ENCODE results near the gene FGF12.

Gene FGF12

DNA sequence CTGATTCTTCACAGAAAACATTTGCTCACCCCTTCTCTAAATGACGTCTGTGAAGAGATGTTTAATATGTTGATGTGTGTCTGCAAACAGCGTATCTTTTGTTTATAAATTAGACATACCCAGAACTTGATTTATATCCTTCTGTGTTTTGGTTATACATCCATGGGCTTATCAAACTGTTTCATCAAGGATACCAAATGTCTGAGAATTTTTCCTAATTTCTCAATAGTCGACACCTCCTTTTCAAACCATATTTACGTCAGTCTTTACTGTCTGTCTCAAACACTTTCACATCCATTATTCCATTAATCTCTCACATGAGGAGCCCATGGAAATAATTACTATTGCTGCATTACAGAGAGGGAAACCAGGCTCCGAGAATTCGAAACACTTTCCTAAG lies 85.4 kb downstream of the FGF12 start:
- H3K4me2 ChIP-seq (ENCODE audit: low read length), result no peak overlapping the region
- no peaks in the 10 kb centered on the region for H4K20me1 ChIP-seq (ENCODE audit: insufficient read depth, low read length)
- no peak overlapping the region for H3K4me3 ChIP-seq (ENCODE audit: low read depth, low read length, poor library complexity, severe bottlenecking)
- H3K79me2 ChIP-seq (ENCODE audit: insufficient read depth, low read length), result no peaks in the 10 kb centered on the region
- TF ChIP-seq CTCF (IDR thresholded peaks at IDR 0.05; ENCODE audit: low read length) (no peak), EZH2 (IDR thresholded peaks at IDR 0.05; ENCODE audit: borderline replicate concordance, low read length) (no peak)
- no peaks in the 10 kb centered on the region for H3F3A ChIP-seq (ENCODE audit: insufficient read depth, low read length)
- no peaks in the 10 kb centered on the region for H3K9me3 ChIP-seq (ENCODE audit: low read length)
- no peaks in the 10 kb centered on the region for H3K36me3 ChIP-seq (ENCODE audit: insufficient read depth, low read length)
- H3K9ac ChIP-seq (ENCODE audit: low read length), result no peak overlapping the region
- H2AFZ ChIP-seq (ENCODE audit: low read length), result no peak overlapping the region
- H3K4me1 ChIP-seq (ENCODE audit: insufficient read depth, low read length, severe bottlenecking), result no peaks in the 10 kb centered on the region
- no peaks in the 10 kb centered on the region for H3K9me2 ChIP-seq (ENCODE audit: low read depth, low read length)
- H3K27ac ChIP-seq (ENCODE audit: low read depth, low read length, poor library complexity, severe bottlenecking), result no peak overlapping the region
- no peaks in the 10 kb centered on the region for H3K27me3 ChIP-seq (ENCODE audit: insufficient read depth, low read length)

DNA sequence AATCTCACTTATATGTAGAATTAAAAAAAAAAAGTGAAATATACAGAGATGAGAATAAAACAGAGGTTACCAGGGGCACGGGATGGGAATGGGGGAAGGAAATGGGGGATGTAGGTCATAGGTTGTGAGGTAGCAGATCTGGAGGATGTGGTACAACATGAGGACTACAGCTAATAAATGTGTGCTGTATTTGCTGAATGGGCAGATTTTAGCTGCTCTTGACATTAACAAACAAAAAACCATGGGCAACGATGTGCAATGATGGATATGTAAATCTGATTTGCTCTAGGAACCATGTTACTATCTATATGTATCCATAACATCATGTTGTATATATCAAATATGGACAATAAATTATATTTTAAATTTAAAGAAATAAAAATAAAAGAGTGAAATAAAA lies 87.4 kb downstream of the FGF12 start:
- no peaks in the 10 kb centered on the region for H3K27me3 ChIP-seq (ENCODE audit: insufficient read depth, low read length)
- H3K9me3 ChIP-seq (ENCODE audit: low read length), result no peaks in the 10 kb centered on the region
- no peak overlapping the region for H3K4me2 ChIP-seq (ENCODE audit: low read length)
- no peaks in the 10 kb centered on the region for H4K20me1 ChIP-seq (ENCODE audit: insufficient read depth, low read length)
- H2AFZ ChIP-seq (ENCODE audit: low read length), result no peak overlapping the region
- no peaks in the 10 kb centered on the region for H3F3A ChIP-seq (ENCODE audit: insufficient read depth, low read length)
- no peak overlapping the region for H3K9ac ChIP-seq (ENCODE audit: low read length)
- no peaks in the 10 kb centered on the region for H3K36me3 ChIP-seq (ENCODE audit: insufficient read depth, low read length)
- no peaks in the 10 kb centered on the region for H3K9me2 ChIP-seq (ENCODE audit: low read depth, low read length)
- no peaks in the 10 kb centered on the region for H3K4me1 ChIP-seq (ENCODE audit: insufficient read depth, low read length, severe bottlenecking)
- H3K27ac ChIP-seq (ENCODE audit: low read depth, low read length, poor library complexity, severe bottlenecking), result no peak overlapping the region
- H3K79me2 ChIP-seq (ENCODE audit: insufficient read depth, low read length), result no peaks in the 10 kb centered on the region
- no peak overlapping the region for H3K4me3 ChIP-seq (ENCODE audit: low read depth, low read length, poor library complexity, severe bottlenecking)
- no peak for TF ChIP-seq EZH2 (IDR thresholded peaks at IDR 0.05; ENCODE audit: borderline replicate concordance, low read length)
- no peak for TF ChIP-seq CTCF (IDR thresholded peaks at IDR 0.05; ENCODE audit: low read length)

DNA sequence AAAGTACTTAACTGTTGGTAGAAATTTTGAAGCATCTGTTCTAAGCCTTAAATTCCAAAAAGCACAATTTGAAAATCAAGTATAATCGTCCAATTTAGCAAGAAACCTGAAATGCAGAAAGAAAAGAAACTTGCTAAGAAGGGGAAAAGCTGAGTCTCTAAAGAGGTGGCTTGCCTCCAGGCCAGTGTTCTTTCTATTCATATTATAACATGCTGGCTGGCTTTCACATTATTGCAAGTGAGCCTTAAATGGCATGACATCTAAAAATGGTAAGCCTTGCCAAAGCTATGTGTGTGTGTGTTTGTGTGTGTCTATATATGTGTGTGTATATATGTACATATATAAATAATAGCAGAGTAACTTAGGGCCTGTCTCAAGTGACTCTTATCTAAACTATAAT lies 89.5 kb downstream of the FGF12 start:
- TF ChIP-seq EZH2 (IDR thresholded peaks at IDR 0.05; ENCODE audit: borderline replicate concordance, low read length) (no peak), CTCF (IDR thresholded peaks at IDR 0.05; ENCODE audit: low read length) (no peak)
- Histone ChIP-seq H3K4me2 (ENCODE audit: low read length) (no peak overlapping the region), H3K9ac (ENCODE audit: low read length) (no peak overlapping the region), H3F3A (ENCODE audit: insufficient read depth, low read length) (no peaks in the 10 kb centered on the region), H3K4me3 (ENCODE audit: low read depth, low read length, poor library complexity, severe bottlenecking) (no peak overlapping the region), H3K36me3 (ENCODE audit: insufficient read depth, low read length) (no peaks in the 10 kb centered on the region), H3K9me2 (ENCODE audit: low read depth, low read length) (no peaks in the 10 kb centered on the region), H3K27ac (ENCODE audit: low read depth, low read length, poor library complexity, severe bottlenecking) (no peak overlapping the region), H3K27me3 (ENCODE audit: insufficient read depth, low read length) (no peaks in the 10 kb centered on the region), H3K9me3 (ENCODE audit: low read length) (no peaks in the 10 kb centered on the region), H2AFZ (ENCODE audit: low read length) (no peak overlapping the region), H3K79me2 (ENCODE audit: insufficient read depth, low read length) (no peaks in the 10 kb centered on the region), H4K20me1 (ENCODE audit: insufficient read depth, low read length) (no peaks in the 10 kb centered on the region), H3K4me1 (ENCODE audit: insufficient read depth, low read length, severe bottlenecking) (no peaks in the 10 kb centered on the region)
